ENCODE measurements around the gene SPATA2. TPM values are rescaled to one million over a fixed set of nuclear protein-coding genes. Genes with fewer than 3 reads are reported as not detected.

The SPATA2 gene
- total RNA-seq, 1 experiment from 2014 or later, result 6.6 TPM

GRCh38 chr20:49941456-49941855, 26.1 kb upstream of the SPATA2 start:
- ChIA-PET RAD21 (ENCODE audit: low non-redundant PET in 1 of 2, low total read pairs in 2 of 2, uncharacterized antibody in 2 of 2, unreplicated experiment in 2 of 2) (no interaction called here), POLR2A (no interaction called here), CTCF (no interaction called here)
- no peak overlapping the region for H3K4me3 ChIP-seq (replicated peaks in 1 of 2; ENCODE audit: low read depth in 1 of 2, low read length in 2 of 2)
- no peak overlapping the region for H3K4me2 ChIP-seq (ENCODE audit: low read length)
- no peak overlapping the region for H3K9ac ChIP-seq (ENCODE audit: low read length)
- ATAC-seq (no peak), DNase-seq (ENCODE audit: low read depth, low spot score) (no peak)
- no peak overlapping the region for H2AFZ ChIP-seq (ENCODE audit: low read depth, low read length, poor library complexity, severe bottlenecking)
- H3K4me1 ChIP-seq (ENCODE audit: control insufficient read depth in 1 of 2, insufficient read depth in 2 of 2, low read length in 2 of 2), result peaks cover 8 to 17% of the 10 kb centered on the region in 2 experiments
- no peaks in the 10 kb centered on the region for H3K9me3 ChIP-seq (ENCODE audit: control insufficient read depth in 1 of 2, insufficient read depth in 1 of 2, low read depth in 1 of 2, low read length in 2 of 2)
- TF ChIP-seq SIN3A (IDR thresholded peaks at IDR 0.05; ENCODE audit: low read depth), result no peak
- TF ChIP-seq, protein P1, sequence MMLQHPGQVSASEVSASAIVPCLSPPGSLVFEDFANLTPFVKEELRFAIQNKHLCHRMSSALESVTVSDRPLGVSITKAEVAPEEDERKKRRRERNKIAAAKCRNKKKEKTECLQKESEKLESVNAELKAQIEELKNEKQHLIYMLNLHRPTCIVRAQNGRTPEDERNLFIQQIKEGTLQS (IDR thresholded peaks at IDR 0.05), result no peak
- TF ChIP-seq, protein P2, sequence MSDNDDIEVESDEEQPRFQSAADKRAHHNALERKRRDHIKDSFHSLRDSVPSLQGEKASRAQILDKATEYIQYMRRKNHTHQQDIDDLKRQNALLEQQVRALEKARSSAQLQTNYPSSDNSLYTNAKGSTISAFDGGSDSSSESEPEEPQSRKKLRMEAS (IDR thresholded peaks at IDR 0.05), result no peak
- no peak for TF ChIP-seq CTCF (IDR thresholded peaks at IDR 0.05 in 2 of 3, conservative IDR thresholded peaks at IDR 0.05 in 1 of 3; ENCODE audit: borderline replicate concordance in 1 of 3, insufficient read depth in 1 of 3, low read depth in 2 of 3, low read length in 2 of 3)
- TF ChIP-seq SRF (IDR thresholded peaks at IDR 0.05; ENCODE audit: low read depth), result no peak
- no peak for TF ChIP-seq ELF1 (IDR thresholded peaks at IDR 0.05; ENCODE audit: borderline replicate concordance, low read depth)
- TF ChIP-seq, protein P3, sequence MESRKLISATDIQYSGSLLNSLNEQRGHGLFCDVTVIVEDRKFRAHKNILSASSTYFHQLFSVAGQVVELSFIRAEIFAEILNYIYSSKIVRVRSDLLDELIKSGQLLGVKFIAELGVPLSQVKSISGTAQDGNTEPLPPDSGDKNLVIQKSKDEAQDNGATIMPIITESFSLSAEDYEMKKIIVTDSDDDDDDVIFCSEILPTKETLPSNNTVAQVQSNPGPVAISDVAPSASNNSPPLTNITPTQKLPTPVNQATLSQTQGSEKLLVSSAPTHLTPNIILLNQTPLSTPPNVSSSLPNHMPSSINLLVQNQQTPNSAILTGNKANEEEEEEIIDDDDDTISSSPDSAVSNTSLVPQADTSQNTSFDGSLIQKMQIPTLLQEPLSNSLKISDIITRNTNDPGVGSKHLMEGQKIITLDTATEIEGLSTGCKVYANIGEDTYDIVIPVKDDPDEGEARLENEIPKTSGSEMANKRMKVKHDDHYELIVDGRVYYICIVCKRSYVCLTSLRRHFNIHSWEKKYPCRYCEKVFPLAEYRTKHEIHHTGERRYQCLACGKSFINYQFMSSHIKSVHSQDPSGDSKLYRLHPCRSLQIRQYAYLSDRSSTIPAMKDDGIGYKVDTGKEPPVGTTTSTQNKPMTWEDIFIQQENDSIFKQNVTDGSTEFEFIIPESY (IDR thresholded peaks at IDR 0.05; ENCODE audit: extremely low read depth, insufficient replicate concordance, low read length), result no peak
- TF ChIP-seq, protein P4, sequence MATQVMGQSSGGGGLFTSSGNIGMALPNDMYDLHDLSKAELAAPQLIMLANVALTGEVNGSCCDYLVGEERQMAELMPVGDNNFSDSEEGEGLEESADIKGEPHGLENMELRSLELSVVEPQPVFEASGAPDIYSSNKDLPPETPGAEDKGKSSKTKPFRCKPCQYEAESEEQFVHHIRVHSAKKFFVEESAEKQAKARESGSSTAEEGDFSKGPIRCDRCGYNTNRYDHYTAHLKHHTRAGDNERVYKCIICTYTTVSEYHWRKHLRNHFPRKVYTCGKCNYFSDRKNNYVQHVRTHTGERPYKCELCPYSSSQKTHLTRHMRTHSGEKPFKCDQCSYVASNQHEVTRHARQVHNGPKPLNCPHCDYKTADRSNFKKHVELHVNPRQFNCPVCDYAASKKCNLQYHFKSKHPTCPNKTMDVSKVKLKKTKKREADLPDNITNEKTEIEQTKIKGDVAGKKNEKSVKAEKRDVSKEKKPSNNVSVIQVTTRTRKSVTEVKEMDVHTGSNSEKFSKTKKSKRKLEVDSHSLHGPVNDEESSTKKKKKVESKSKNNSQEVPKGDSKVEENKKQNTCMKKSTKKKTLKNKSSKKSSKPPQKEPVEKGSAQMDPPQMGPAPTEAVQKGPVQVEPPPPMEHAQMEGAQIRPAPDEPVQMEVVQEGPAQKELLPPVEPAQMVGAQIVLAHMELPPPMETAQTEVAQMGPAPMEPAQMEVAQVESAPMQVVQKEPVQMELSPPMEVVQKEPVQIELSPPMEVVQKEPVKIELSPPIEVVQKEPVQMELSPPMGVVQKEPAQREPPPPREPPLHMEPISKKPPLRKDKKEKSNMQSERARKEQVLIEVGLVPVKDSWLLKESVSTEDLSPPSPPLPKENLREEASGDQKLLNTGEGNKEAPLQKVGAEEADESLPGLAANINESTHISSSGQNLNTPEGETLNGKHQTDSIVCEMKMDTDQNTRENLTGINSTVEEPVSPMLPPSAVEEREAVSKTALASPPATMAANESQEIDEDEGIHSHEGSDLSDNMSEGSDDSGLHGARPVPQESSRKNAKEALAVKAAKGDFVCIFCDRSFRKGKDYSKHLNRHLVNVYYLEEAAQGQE (IDR thresholded peaks at IDR 0.05; ENCODE audit: low read depth), result no peak
- no peak for TF ChIP-seq CEBPB (IDR thresholded peaks at IDR 0.05; ENCODE audit: low read depth)
- H3K27ac ChIP-seq (ENCODE audit: low read depth, low read length), result no peak overlapping the region
- BruUV-seq (replicated peaks), result no TSS peak
- no peaks in the 10 kb centered on the region for H3K27me3 ChIP-seq (ENCODE audit: insufficient read depth, low read length)
- H3K9me2 ChIP-seq (ENCODE audit: insufficient read depth), result no peaks in the 10 kb centered on the region
- peaks cover 92% of the 10 kb centered on the region for H3K79me2 ChIP-seq (ENCODE audit: insufficient read depth, low read length)
- H4K20me1 ChIP-seq (ENCODE audit: insufficient read depth), result no peaks in the 10 kb centered on the region; the same call in 1 of the 2 replicates
- intact Hi-C loops (cut with micrococcal nuclease), result no loop called here
- peaks cover 33 to 36% of the 10 kb centered on the region in 2 experiments for H3K36me3 ChIP-seq (ENCODE audit: control insufficient read depth in 1 of 2, insufficient read depth in 2 of 2, low read length in 2 of 2)
